IMR-90 (cell line): ENCODE data around the gene ZNF138.

Experiments used
- MAZ ChIP-seq: IDR thresholded peaks from 2 replicates; pipeline ENCODE4 v1.6.1; 2012; ENCODE audit warnings: low read depth, mild to moderate bottlenecking, low read length, improper control_type of control experiment, moderate library complexity, borderline replicate concordance
- MXI1 ChIP-seq: IDR thresholded peaks from 2 replicates; pipeline ENCODE4 v1.6.1; 2012; ENCODE audit warnings: low read depth, mild to moderate bottlenecking, low read length, moderate library complexity, borderline replicate concordance
- POLR2A ChIP-seq: IDR thresholded peaks from 2 replicates; pipeline ENCODE4 v1.6.1; 2012; ENCODE audit warnings: mild to moderate bottlenecking, low read depth, low read length
- RAD21 ChIP-seq: IDR thresholded peaks from 2 replicates; pipeline ENCODE4 v1.6.1; 2012; ENCODE audit warnings: low read length, improper control_type of control experiment
- RFX5 ChIP-seq: IDR thresholded peaks from 2 replicates; pipeline ENCODE4 v1.8.0; 2012; ENCODE audit warnings: low read depth, mild to moderate bottlenecking, low read length, moderate library complexity
- SMC3 ChIP-seq: fragments of 150-350 bp; IDR thresholded peaks from 2 replicates; pipeline ENCODE4 v1.6.1; 2016; ENCODE audit warnings: low read depth, mild to moderate bottlenecking, antibody characterized with exemption, low read length, moderate library complexity
- TF ChIP-seq, protein P1 (sequence below): conservative IDR thresholded peaks from 2 replicates; pipeline ENCODE4 v1.5.1; 2012; ENCODE audit warnings: mild to moderate bottlenecking, low read depth, low read length, improper control_type of control experiment
- TF ChIP-seq, protein P2 (sequence below): fragments of 150-350 bp; IDR thresholded peaks from 2 replicates; pipeline ENCODE4 v1.6.1; 2017; ENCODE audit warnings: mild to moderate bottlenecking, antibody characterized with exemption, low read length, low read depth
- TF ChIP-seq, protein P3 (sequence below): fragments of 150-350 bp; IDR thresholded peaks from 2 replicates; pipeline ENCODE4 v1.6.1; 2016; ENCODE audit warnings: low read depth, mild to moderate bottlenecking, low read length, moderate library complexity, borderline replicate concordance

DNA sequence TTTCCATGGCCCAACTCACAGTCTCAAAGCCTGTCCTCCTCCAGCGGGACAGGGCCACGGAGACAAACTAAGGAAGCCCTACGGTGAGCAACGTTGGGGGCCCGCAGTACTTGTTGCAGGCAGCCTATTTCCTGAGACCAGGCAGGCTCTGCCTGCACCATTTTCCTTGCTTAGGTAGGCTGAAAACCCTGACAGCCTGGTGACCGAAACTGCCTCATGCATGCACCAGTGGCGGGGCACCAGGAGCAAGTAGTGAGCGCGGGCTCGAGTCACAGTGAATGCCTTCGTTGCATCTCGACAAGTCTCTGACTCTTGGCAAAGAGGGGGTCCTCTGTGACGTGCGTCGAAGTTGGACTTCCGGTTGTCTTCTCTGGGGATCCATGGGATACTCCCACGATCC is 85.6 kb downstream of the ZNF138 start:
- TF ChIP-seq, protein P1, sequence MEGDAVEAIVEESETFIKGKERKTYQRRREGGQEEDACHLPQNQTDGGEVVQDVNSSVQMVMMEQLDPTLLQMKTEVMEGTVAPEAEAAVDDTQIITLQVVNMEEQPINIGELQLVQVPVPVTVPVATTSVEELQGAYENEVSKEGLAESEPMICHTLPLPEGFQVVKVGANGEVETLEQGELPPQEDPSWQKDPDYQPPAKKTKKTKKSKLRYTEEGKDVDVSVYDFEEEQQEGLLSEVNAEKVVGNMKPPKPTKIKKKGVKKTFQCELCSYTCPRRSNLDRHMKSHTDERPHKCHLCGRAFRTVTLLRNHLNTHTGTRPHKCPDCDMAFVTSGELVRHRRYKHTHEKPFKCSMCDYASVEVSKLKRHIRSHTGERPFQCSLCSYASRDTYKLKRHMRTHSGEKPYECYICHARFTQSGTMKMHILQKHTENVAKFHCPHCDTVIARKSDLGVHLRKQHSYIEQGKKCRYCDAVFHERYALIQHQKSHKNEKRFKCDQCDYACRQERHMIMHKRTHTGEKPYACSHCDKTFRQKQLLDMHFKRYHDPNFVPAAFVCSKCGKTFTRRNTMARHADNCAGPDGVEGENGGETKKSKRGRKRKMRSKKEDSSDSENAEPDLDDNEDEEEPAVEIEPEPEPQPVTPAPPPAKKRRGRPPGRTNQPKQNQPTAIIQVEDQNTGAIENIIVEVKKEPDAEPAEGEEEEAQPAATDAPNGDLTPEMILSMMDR: no peak
- TF ChIP-seq POLR2A (no peak), MXI1 (no peak), MAZ (no peak), RAD21 (no peak), RFX5 (no peak), SMC3 (no peak)
- TF ChIP-seq, protein P2, sequence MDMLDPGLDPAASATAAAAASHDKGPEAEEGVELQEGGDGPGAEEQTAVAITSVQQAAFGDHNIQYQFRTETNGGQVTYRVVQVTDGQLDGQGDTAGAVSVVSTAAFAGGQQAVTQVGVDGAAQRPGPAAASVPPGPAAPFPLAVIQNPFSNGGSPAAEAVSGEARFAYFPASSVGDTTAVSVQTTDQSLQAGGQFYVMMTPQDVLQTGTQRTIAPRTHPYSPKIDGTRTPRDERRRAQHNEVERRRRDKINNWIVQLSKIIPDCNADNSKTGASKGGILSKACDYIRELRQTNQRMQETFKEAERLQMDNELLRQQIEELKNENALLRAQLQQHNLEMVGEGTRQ: no peak
- TF ChIP-seq, protein P3, sequence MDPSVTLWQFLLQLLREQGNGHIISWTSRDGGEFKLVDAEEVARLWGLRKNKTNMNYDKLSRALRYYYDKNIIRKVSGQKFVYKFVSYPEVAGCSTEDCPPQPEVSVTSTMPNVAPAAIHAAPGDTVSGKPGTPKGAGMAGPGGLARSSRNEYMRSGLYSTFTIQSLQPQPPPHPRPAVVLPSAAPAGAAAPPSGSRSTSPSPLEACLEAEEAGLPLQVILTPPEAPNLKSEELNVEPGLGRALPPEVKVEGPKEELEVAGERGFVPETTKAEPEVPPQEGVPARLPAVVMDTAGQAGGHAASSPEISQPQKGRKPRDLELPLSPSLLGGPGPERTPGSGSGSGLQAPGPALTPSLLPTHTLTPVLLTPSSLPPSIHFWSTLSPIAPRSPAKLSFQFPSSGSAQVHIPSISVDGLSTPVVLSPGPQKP: no peak
